Liver (tissue), 9 donors: ENCODE measurements around the gene MAP7D3. TPM values are rescaled to one million over a fixed set of nuclear protein-coding genes. Genes with fewer than 3 reads are reported as not detected.

ENCODE experiments used
- DNase-seq: peaks from one replicate; pipeline ENCODE4 v3.0.0-alpha.2; 2017; ENCODE audit warnings: low spot score
- H3K27ac ChIP-seq, 2 donors: one replicate each; pipeline ENCODE4 v1.7.0; 2013; ENCODE audit warnings: inconsistent platforms in 2 of 2, low read length in 2 of 2, control low read depth in 1 of 2, low read depth in 1 of 2, mild to moderate bottlenecking in 1 of 2
- H3K27me3 ChIP-seq, 4 donors: one replicate each; pipeline versions ENCODE4 v1.6.1 to v1.7.0; 2013; ENCODE audit warnings: low read length in 3 of 4, inconsistent platforms in 1 of 4, mild to moderate bottlenecking in 1 of 4, moderate library complexity in 1 of 4; ENCODE audit not compliant: control insufficient read depth in 4 of 4, insufficient read depth in 4 of 4
- H3K36me3 ChIP-seq, 4 donors: one replicate each; pipeline versions ENCODE4 v1.6.1 to v1.7.0; 2013; ENCODE audit warnings: low read length in 3 of 4, mild to moderate bottlenecking in 3 of 4, low read depth in 1 of 4, moderate library complexity in 1 of 4; ENCODE audit not compliant: control insufficient read depth in 4 of 4, insufficient read depth in 3 of 4
- H3K4me1 ChIP-seq, 4 donors: one replicate each; pipeline versions ENCODE4 v1.6.1 to v1.7.0; 2013; ENCODE audit warnings: low read length in 3 of 4, mild to moderate bottlenecking in 3 of 4, moderate library complexity in 1 of 4; ENCODE audit not compliant: control insufficient read depth in 4 of 4, insufficient read depth in 4 of 4
- H3K4me3 ChIP-seq, 3 donors: one replicate each; pipeline versions ENCODE4 v1.6.1 to v1.7.0; 2013; ENCODE audit warnings: low read length in 3 of 3, control low read depth in 1 of 3, low read depth in 1 of 3, mild to moderate bottlenecking in 1 of 3
- H3K9ac ChIP-seq, 2 donors: one replicate each; pipeline ENCODE4 v1.7.0; 2013; ENCODE audit warnings: low read length in 2 of 2, mild to moderate bottlenecking in 2 of 2, moderate library complexity in 2 of 2, control low read depth in 1 of 2, low read depth in 1 of 2
- H3K9me3 ChIP-seq, 4 donors: one replicate each; pipeline versions ENCODE4 v1.6.1 to v1.7.0; 2013; ENCODE audit warnings: low read length in 3 of 4; ENCODE audit not compliant: control insufficient read depth in 4 of 4
- ATF3 ChIP-seq: IDR thresholded peaks from 2 replicates; pipeline ENCODE4 v1.6.1; 2016; ENCODE audit warnings: antibody characterized with exemption
- CTCF ChIP-seq: fragments of 150-350 bp; IDR thresholded peaks from 2 replicates; pipeline ENCODE4 v1.5.1; 2017; ENCODE audit warnings: improper control_type of control experiment, low read depth, low read length; ENCODE audit not compliant: missing input control
- EGR1 ChIP-seq, 2 donors: IDR thresholded peaks; 2 replicates each; pipeline ENCODE4 v1.6.1; 2016 to 2018; ENCODE audit warnings: antibody characterized with exemption in 2 of 2, low read depth in 2 of 2
- GABPA ChIP-seq, 2 donors: IDR thresholded peaks in 1 of 2; conservative IDR thresholded peaks in 1 of 2; 2 replicates each; pipeline ENCODE4 v1.6.1; 2016; ENCODE audit warnings: antibody characterized with exemption in 2 of 2, mild to moderate bottlenecking in 1 of 2, moderate library complexity in 1 of 2
- HNF4A ChIP-seq, 2 donors: conservative IDR thresholded peaks; 2 replicates each; pipeline ENCODE4 v1.6.1; 2016; ENCODE audit warnings: antibody characterized with exemption in 2 of 2, mild to moderate bottlenecking in 2 of 2
- HNF4G ChIP-seq: IDR thresholded peaks from 2 replicates; pipeline ENCODE4 v1.6.1; 2016; ENCODE audit warnings: antibody characterized with exemption
- JUND ChIP-seq, 2 donors: IDR thresholded peaks; 2 replicates each; pipeline ENCODE4 v1.6.1; 2016; ENCODE audit warnings: antibody characterized with exemption in 2 of 2
- RAD21 ChIP-seq, 2 donors: IDR thresholded peaks; 2 replicates each; pipeline ENCODE4 v1.6.1; 2016; ENCODE audit warnings: antibody characterized with exemption in 2 of 2, mild to moderate bottlenecking in 2 of 2
- RXRA ChIP-seq, 2 donors: IDR thresholded peaks; 2 replicates each; pipeline ENCODE4 v1.6.1; 2017 to 2018; ENCODE audit warnings: antibody characterized with exemption in 2 of 2, mild to moderate bottlenecking in 1 of 2
- WGBS: extraction: QIAGEN DNeasy Blood & Tissue Kit; methylation state at CpG from one replicate; pipeline ENCODE4 v1.1.7; 2013; 5-methylcytosine and 5-hydroxymethylcytosine counted together
- polyA plus RNA-seq, 2 donors: library from polyadenylated mRNA; stranded (reverse) in 1 of 2; unstranded in 1 of 2; fragments of 200-250 nt in 1 of 2; fragments of >200 nt in 1 of 2; fragmentation: Nextera tagmentation in 1 of 2; extraction: Ambion mirVana in 1 of 2; gene quantifications; one replicate each; pipeline versions ENCODE4 v1.2.1 to v1.2.3, GENCODE V29; 2013 to 2015
- total RNA-seq, 2 donors: library from RNA; depleted of rRNA; stranded (reverse); fragments of >200 nt; gene quantifications; one replicate each; pipeline ENCODE4 v1.2.3, GENCODE V29; 2014
- TF ChIP-seq, protein P1 (sequence below): IDR thresholded peaks from 2 replicates; pipeline ENCODE4 v1.6.1; 2016; ENCODE audit warnings: antibody characterized with exemption
- TF ChIP-seq, protein P2 (sequence below): IDR thresholded peaks from 2 replicates; pipeline ENCODE4 v1.6.1; 2016; ENCODE audit warnings: antibody characterized with exemption, mild to moderate bottlenecking
- donor health status: healthy.
- donor health status: healthy.
- donor health status: healthy.
- donor health status: healthy.
- donor health status: healthy.

The MAP7D3 gene
- total and polyA plus RNA-seq, 4 donors = 1.6 to 4.4 (median 3.1) TPM

- H3K27ac ChIP-seq = no peak overlapping the region
- peak; percentile 24 for TF ChIP-seq CTCF
- TF ChIP-seq RXRA (IDR thresholded peaks at IDR 0.05) = no peak
- peak; percentile 59 to 78 for TF ChIP-seq RAD21 (IDR thresholded peaks at IDR 0.05)
- no peaks in the 10 kb centered on the region for H3K36me3 ChIP-seq
- no peak overlapping the region for H3K9ac ChIP-seq
- H3K27me3 ChIP-seq = no peaks in the 10 kb centered on the region
- DNase-seq = no peak
- H3K4me3 ChIP-seq = no peak overlapping the region
- H3K4me1 ChIP-seq = peaks cover 0 to 10% (median 1%) of the 10 kb centered on the region in 4 donors
- 72% methylated on average over 8 of the region's 8 CpGs for whole genome bisulfite sequencing
- H3K9me3 ChIP-seq = no peaks in the 10 kb centered on the region
These were observed 84.9 kb downstream of the MAP7D3 start for GRCh38 chrX:136166221-136166855.

- Histone ChIP-seq H3K27ac (no peak overlapping the region), H3K4me1 (peaks cover 0 to 8% (median 1%) of the 10 kb centered on the region in 4 donors), H3K36me3 (no peaks in the 10 kb centered on the region), H3K9me3 (no peaks in the 10 kb centered on the region), H3K4me3 (no peak overlapping the region), H3K9ac (no peak overlapping the region), H3K27me3 (no peaks in the 10 kb centered on the region)
- TF ChIP-seq, protein P1, sequence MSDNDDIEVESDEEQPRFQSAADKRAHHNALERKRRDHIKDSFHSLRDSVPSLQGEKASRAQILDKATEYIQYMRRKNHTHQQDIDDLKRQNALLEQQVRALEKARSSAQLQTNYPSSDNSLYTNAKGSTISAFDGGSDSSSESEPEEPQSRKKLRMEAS = no peak
- TF ChIP-seq, protein P2, sequence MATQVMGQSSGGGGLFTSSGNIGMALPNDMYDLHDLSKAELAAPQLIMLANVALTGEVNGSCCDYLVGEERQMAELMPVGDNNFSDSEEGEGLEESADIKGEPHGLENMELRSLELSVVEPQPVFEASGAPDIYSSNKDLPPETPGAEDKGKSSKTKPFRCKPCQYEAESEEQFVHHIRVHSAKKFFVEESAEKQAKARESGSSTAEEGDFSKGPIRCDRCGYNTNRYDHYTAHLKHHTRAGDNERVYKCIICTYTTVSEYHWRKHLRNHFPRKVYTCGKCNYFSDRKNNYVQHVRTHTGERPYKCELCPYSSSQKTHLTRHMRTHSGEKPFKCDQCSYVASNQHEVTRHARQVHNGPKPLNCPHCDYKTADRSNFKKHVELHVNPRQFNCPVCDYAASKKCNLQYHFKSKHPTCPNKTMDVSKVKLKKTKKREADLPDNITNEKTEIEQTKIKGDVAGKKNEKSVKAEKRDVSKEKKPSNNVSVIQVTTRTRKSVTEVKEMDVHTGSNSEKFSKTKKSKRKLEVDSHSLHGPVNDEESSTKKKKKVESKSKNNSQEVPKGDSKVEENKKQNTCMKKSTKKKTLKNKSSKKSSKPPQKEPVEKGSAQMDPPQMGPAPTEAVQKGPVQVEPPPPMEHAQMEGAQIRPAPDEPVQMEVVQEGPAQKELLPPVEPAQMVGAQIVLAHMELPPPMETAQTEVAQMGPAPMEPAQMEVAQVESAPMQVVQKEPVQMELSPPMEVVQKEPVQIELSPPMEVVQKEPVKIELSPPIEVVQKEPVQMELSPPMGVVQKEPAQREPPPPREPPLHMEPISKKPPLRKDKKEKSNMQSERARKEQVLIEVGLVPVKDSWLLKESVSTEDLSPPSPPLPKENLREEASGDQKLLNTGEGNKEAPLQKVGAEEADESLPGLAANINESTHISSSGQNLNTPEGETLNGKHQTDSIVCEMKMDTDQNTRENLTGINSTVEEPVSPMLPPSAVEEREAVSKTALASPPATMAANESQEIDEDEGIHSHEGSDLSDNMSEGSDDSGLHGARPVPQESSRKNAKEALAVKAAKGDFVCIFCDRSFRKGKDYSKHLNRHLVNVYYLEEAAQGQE = no peak
- TF ChIP-seq RXRA (IDR thresholded peaks at IDR 0.05) = no peak
- TF ChIP-seq HNF4G = no peak
- TF ChIP-seq EGR1 (IDR thresholded peaks at IDR 0.05; ENCODE audit: low read depth in 2 of 2) = no peak
- no peak for TF ChIP-seq HNF4A (conservative IDR thresholded peaks at IDR 0.05)
- no peak for TF ChIP-seq ATF3
- no peak for TF ChIP-seq JUND (IDR thresholded peaks at IDR 0.05)
- TF ChIP-seq RAD21 (IDR thresholded peaks at IDR 0.05) = no peak
- TF ChIP-seq GABPA (IDR thresholded peaks at IDR 0.05 in 1 of 2, conservative IDR thresholded peaks at IDR 0.05 in 1 of 2) = no peak
- no peak for TF ChIP-seq CTCF
- WGBS = 62% methylated on average over 3 of the region's 3 CpGs
- DNase-seq = no peak
These were observed 85.8 kb downstream of the MAP7D3 start for GRCh38 chrX:136165406-136165805.
